Astrocyte (in vitro differentiated cells and primary cell): ENCODE data around the gene DDT. TPM values are rescaled to one million over a fixed set of nuclear protein-coding genes. Genes with fewer than 3 reads are reported as not detected.

Experiments
- DNase-seq: peaks from one replicate; pipeline ENCODE4 v3.0.0-alpha.2; 2010; ENCODE audit warnings: low read depth
- FAIRE-seq: peaks from 2 replicates; lab custom pipeline; 2011; peaks lifted over from hg19 to GRCh38; lab: Jason Lieb, UNC
- H2AFZ ChIP-seq: 2 replicates; pipeline ENCODE4 v1.6.0; 2012; ENCODE audit warnings: low read depth, low read length, inconsistent platforms
- H3K27ac ChIP-seq: 2 replicates; pipeline ENCODE4 v1.5.1; 2011; ENCODE audit warnings: low read depth, low read length, inconsistent platforms
- H3K27me3 ChIP-seq: 2 replicates; pipeline ENCODE4 v1.6.0; 2011; ENCODE audit warnings: low read length, inconsistent platforms; ENCODE audit not compliant: insufficient read depth
- H3K36me3 ChIP-seq: 2 replicates; pipeline ENCODE4 v1.5.1; 2011; ENCODE audit warnings: low read length, inconsistent platforms; ENCODE audit not compliant: insufficient read depth
- H3K4me1 ChIP-seq: 2 replicates; pipeline ENCODE4 v1.5.1; 2011; ENCODE audit warnings: low read length, inconsistent platforms; ENCODE audit not compliant: insufficient read depth
- H3K4me2 ChIP-seq: 2 replicates; pipeline ENCODE4 v1.6.0; 2012; ENCODE audit warnings: low read length, inconsistent platforms
- H3K4me3 ChIP-seq: 2 replicates; pipeline ENCODE4 v1.5.1; 2011; ENCODE audit warnings: low read depth, mild to moderate bottlenecking, low read length, inconsistent platforms; ENCODE audit not compliant: insufficient read depth
- H3K79me2 ChIP-seq: 2 replicates; pipeline ENCODE4 v1.6.0; 2012; ENCODE audit warnings: mild to moderate bottlenecking, low read length, inconsistent platforms; ENCODE audit not compliant: insufficient read depth
- H3K9ac ChIP-seq: 2 replicates; pipeline ENCODE4 v1.6.0; 2012; ENCODE audit warnings: mild to moderate bottlenecking, low read length, inconsistent platforms
- H3K9me3 ChIP-seq: 2 replicates; pipeline ENCODE4 v1.5.1; 2012; ENCODE audit warnings: low read depth, mild to moderate bottlenecking, low read length, inconsistent platforms; ENCODE audit not compliant: insufficient read depth
- H4K20me1 ChIP-seq: 2 replicates; pipeline ENCODE4 v1.6.0; 2012; ENCODE audit warnings: low read length, inconsistent platforms; ENCODE audit not compliant: insufficient read depth
- H3K27ac Mint-ChIP-seq: one replicate; pipeline ENCODE4 v1.8.0; 2021; ENCODE audit warnings: mild to moderate bottlenecking, mixed read lengths; ENCODE audit not compliant: unreplicated experiment
- H3K27me3 Mint-ChIP-seq: one replicate; pipeline ENCODE4 v1.8.0; 2021; ENCODE audit warnings: low read depth, mixed read lengths; ENCODE audit not compliant: unreplicated experiment
- H3K36me3 Mint-ChIP-seq: one replicate; pipeline ENCODE4 v1.8.0; 2021; ENCODE audit warnings: low read depth, mixed read lengths; ENCODE audit not compliant: unreplicated experiment
- H3K4me1 Mint-ChIP-seq: one replicate; pipeline ENCODE4 v1.8.0; 2021; ENCODE audit warnings: low read depth, mixed read lengths; ENCODE audit not compliant: unreplicated experiment
- H3K4me3 Mint-ChIP-seq: one replicate; pipeline ENCODE4 v1.8.0; 2021; ENCODE audit warnings: mild to moderate bottlenecking, moderate library complexity, mixed read lengths; ENCODE audit not compliant: unreplicated experiment
- H3K9me3 Mint-ChIP-seq: one replicate; pipeline ENCODE4 v1.8.0; 2021; ENCODE audit warnings: mild to moderate bottlenecking, mixed read lengths; ENCODE audit not compliant: unreplicated experiment
- EZH2 ChIP-seq: IDR thresholded peaks from 2 replicates; pipeline ENCODE4 v1.6.1; 2012; ENCODE audit warnings: mild to moderate bottlenecking, low read length, inconsistent platforms; ENCODE audit not compliant: insufficient read depth
- total RNA-seq: library from RNA; stranded (reverse); gene quantifications from 2 replicates; pipeline ENCODE4 v1.2.1, GENCODE V29; 2021
- TF ChIP-seq, protein P1 (sequence below): IDR thresholded peaks from 2 replicates; pipeline ENCODE4 v1.5.1; 2011; ENCODE audit warnings: low read depth, mild to moderate bottlenecking, inconsistent platforms, low read length, moderate library complexity; ENCODE audit not compliant: insufficient read depth

DDT gene
- total RNA-seq, 1 donor from 2014 or later = 78.9 TPM

DNA sequence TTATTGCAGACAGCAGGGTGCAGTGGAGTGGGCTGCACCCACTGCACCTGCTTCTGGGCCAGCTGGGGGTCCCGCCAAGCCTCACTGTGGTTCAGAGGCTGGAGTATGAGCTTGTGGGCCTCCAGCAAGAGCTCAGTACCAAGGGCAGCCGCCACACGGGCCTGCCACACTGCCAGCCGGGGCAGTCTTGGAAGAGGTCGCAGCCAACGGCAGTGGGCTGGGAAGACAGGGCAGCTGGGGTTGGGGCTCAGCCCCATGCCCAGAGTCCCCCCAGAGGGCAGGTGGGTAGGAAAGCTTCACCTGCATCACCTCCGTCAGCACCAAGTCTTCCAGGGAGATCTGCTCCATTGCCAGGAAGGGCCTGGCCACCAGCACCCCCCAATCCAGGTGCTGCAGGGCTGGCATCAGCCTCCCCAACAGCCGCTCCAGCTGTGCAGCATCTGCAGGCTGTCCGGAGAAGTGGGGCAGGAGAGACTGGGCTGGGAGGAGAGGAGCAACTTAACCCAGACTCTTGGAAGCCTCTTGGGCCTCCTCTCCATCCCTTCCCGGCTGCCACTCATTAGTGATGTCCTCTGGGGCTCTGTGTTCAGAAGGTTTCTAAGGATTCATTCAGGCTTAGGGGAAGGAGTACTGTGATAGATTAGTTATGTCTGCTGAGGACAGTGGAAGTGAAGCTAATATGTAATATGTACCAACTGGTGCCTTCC, 32.1 kb upstream of the DDT start:
- Mint-ChIP-seq H3K4me3 (no peak overlapping the region), H3K4me1 (no peaks in the 10 kb centered on the region), H3K9me3 (no peaks in the 10 kb centered on the region), H3K36me3 (no peaks in the 10 kb centered on the region), H3K27ac (no peak overlapping the region), H3K27me3 (peaks cover 28% of the 10 kb centered on the region)
- Histone ChIP-seq H3K9me3 (no peaks in the 10 kb centered on the region), H3K36me3 (no peaks in the 10 kb centered on the region), H3K79me2 (peaks cover 1% of the 10 kb centered on the region), H3K4me2 (no peak overlapping the region), H2AFZ (no peak overlapping the region), H4K20me1 (no peaks in the 10 kb centered on the region), H3K9ac (no peak overlapping the region), H3K27ac (no peak overlapping the region), H3K27me3 (no peaks in the 10 kb centered on the region), H3K4me1 (no peaks in the 10 kb centered on the region), H3K4me3 (no peak overlapping the region)
- DNase-seq = no peak
- TF ChIP-seq, protein P1, sequence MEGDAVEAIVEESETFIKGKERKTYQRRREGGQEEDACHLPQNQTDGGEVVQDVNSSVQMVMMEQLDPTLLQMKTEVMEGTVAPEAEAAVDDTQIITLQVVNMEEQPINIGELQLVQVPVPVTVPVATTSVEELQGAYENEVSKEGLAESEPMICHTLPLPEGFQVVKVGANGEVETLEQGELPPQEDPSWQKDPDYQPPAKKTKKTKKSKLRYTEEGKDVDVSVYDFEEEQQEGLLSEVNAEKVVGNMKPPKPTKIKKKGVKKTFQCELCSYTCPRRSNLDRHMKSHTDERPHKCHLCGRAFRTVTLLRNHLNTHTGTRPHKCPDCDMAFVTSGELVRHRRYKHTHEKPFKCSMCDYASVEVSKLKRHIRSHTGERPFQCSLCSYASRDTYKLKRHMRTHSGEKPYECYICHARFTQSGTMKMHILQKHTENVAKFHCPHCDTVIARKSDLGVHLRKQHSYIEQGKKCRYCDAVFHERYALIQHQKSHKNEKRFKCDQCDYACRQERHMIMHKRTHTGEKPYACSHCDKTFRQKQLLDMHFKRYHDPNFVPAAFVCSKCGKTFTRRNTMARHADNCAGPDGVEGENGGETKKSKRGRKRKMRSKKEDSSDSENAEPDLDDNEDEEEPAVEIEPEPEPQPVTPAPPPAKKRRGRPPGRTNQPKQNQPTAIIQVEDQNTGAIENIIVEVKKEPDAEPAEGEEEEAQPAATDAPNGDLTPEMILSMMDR = no peak
- FAIRE-seq = no peak

DNA sequence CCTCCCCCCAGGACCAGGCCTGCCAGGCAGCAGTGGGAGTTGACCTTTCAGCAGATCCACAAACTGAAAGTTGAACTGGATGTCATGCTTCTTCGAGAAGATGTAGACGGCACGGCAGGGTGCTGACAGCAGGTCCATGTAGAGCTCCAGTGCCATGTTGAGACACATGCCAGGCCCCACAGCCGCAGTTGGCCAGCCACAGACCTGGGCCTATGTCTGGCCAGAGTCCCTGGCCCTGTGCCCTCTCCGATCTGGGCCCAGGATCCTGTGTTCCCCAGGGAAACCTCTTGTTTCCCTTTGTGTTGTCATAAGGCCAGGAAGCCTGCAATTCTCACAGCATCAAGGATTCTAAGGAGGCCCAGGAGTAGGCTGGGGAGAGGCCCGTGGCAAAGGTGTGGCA, 31.0 kb upstream of the DDT start, which contains the start of gene GSTT4:
GSTT4 (minus strand) TSS at position 253 of the 400 bp plus-strand sequence; CDS start at position 156, 97 bp downstream.
- TF ChIP-seq, protein P1 = no peak
- no peak for TF ChIP-seq EZH2
- no peaks in the 10 kb centered on the region for H3K4me1 ChIP-seq
- no peaks in the 10 kb centered on the region for H3K79me2 ChIP-seq
- Mint-ChIP-seq H3K27me3 (peaks cover 28% of the 10 kb centered on the region), H3K4me3 (no peak within 1 kb of the TSS), H3K36me3 (no peaks in the 10 kb centered on the region), H3K9me3 (no peaks in the 10 kb centered on the region), H3K27ac (peak within 1 kb of the TSS; percentile 34), H3K4me1 (no peaks in the 10 kb centered on the region)
- H3K4me3 ChIP-seq = no peak within 1 kb of the TSS
- no peak within 1 kb of the TSS for H2AFZ ChIP-seq
- no peak within 1 kb of the TSS for H3K4me2 ChIP-seq
- FAIRE-seq (no peak), DNase-seq (no peak)
- H3K9ac ChIP-seq = no peak within 1 kb of the TSS
- no peaks in the 10 kb centered on the region for H3K36me3 ChIP-seq
- H3K27me3 ChIP-seq = no peaks in the 10 kb centered on the region
- H4K20me1 ChIP-seq = no peaks in the 10 kb centered on the region
- H3K27ac ChIP-seq = no peak within 1 kb of the TSS
- H3K9me3 ChIP-seq = no peaks in the 10 kb centered on the region

DNA sequence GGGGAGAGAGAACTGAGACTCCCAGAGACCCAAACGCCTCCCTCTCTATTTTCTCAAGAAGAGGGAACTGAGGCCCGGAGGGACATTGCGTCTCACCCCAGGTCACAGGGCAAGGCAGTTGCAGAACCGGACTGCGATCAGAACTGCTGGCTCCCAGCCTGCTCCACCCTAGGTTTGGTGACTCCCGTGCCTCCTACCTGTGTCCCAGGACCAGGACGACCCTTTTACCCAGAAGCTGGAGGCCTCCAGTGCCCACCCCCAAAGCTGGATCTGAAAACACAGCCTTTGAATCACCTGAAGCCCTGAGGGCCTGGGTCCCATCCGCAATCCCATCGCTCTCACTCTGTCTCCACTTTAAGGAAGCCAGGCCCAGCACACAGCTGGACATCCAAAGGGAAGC, 29.6 kb upstream of the DDT start:
- Histone ChIP-seq H3K27me3 (no peaks in the 10 kb centered on the region), H3K79me2 (no peaks in the 10 kb centered on the region), H3K27ac (no peak overlapping the region), H3K36me3 (no peaks in the 10 kb centered on the region), H4K20me1 (no peaks in the 10 kb centered on the region), H3K4me2 (no peak overlapping the region), H2AFZ (no peak overlapping the region), H3K9me3 (no peaks in the 10 kb centered on the region), H3K9ac (no peak overlapping the region), H3K4me3 (no peak overlapping the region), H3K4me1 (no peaks in the 10 kb centered on the region)
- no peak overlapping the region for H3K4me3 Mint-ChIP-seq
- no peak for TF ChIP-seq EZH2
- TF ChIP-seq, protein P1 = no peak
- H3K9me3 Mint-ChIP-seq = no peaks in the 10 kb centered on the region
- no peak overlapping the region for H3K27ac Mint-ChIP-seq
- FAIRE-seq (no peak), DNase-seq (no peak)
- no peaks in the 10 kb centered on the region for H3K4me1 Mint-ChIP-seq
- H3K27me3 Mint-ChIP-seq = peaks cover 28% of the 10 kb centered on the region
- H3K36me3 Mint-ChIP-seq = no peaks in the 10 kb centered on the region
